GM21515 (cell line): ENCODE measurements around the gene CMC2.

Source experiments
- ATAC-seq: cut with Tn5 transposase; IDR thresholded peaks from one replicate; pipeline ENCODE4 v1.9.1; 2021; ENCODE audit not compliant: unreplicated experiment

Gene CMC2

GRCh38 chr16:80974649-80975376 lies 31.9 kb downstream of the CMC2 start:
- ATAC-seq: no peak

GRCh38 chr16:80973991-80974390 lies 32.7 kb downstream of the CMC2 start:
- ATAC-seq: no peak

- no peak for ATAC-seq
Observed at GRCh38 chr16:80972611-80973010, 34.1 kb downstream of the CMC2 start.

GRCh38 chr16:80971819-80972218 lies 34.9 kb downstream of the CMC2 start:
- peak; percentile 77 for ATAC-seq

- no peak for ATAC-seq
Observed at GRCh38 chr16:80969114-80969484, 37.6 kb downstream of the CMC2 start.

GRCh38 chr16:80968386-80969113 lies 38.1 kb downstream of the CMC2 start:
- no peak for ATAC-seq

- ATAC-seq: no peak
Observed at GRCh38 chr16:80966617-80967016, 40.1 kb downstream of the CMC2 start.

GRCh38 chr16:80964351-80964750 lies 42.3 kb downstream of the CMC2 start:
- no peak for ATAC-seq

- ATAC-seq: no peak
Observed at GRCh38 chr16:80962879-80963278, 43.8 kb downstream of the CMC2 start.

GRCh38 chr16:80958284-80958683 lies 48.4 kb downstream of the CMC2 start:
- no peak for ATAC-seq

- no peak for ATAC-seq
Observed at GRCh38 chr16:80954985-80955384, 51.7 kb downstream of the CMC2 start.

GRCh38 chr16:80948886-80949493 lies 57.7 kb downstream of the CMC2 start:
- no peak for ATAC-seq

- no peak for ATAC-seq
Observed at GRCh38 chr16:80947708-80948625, 58.7 kb downstream of the CMC2 start.

GRCh38 chr16:80947239-80947638 lies 59.4 kb downstream of the CMC2 start:
- no peak for ATAC-seq

- ATAC-seq: no peak
Observed at GRCh38 chr16:80946481-80946880, 60.2 kb downstream of the CMC2 start.

- ATAC-seq: no peak
Observed at GRCh38 chr16:80940069-80940856, 66.4 kb downstream of the CMC2 start.

- ATAC-seq: no peak
Observed at GRCh38 chr16:80938879-80939260, 67.8 kb downstream of the CMC2 start.

- no peak for ATAC-seq
Observed at GRCh38 chr16:80938004-80938878, 68.4 kb downstream of the CMC2 start.

GRCh38 chr16:80936410-80936809 lies 70.3 kb downstream of the CMC2 start:
- ATAC-seq: no peak
